Iris pigment epithelial cell (primary cell): Measurements from ENCODE around the gene ILDR1.

Source experiments
- DNase-seq: peaks from one replicate; pipeline ENCODE4 v3.0.0-alpha.2; 2011; ENCODE audit warnings: low read depth

ILDR1 gene

DNA sequence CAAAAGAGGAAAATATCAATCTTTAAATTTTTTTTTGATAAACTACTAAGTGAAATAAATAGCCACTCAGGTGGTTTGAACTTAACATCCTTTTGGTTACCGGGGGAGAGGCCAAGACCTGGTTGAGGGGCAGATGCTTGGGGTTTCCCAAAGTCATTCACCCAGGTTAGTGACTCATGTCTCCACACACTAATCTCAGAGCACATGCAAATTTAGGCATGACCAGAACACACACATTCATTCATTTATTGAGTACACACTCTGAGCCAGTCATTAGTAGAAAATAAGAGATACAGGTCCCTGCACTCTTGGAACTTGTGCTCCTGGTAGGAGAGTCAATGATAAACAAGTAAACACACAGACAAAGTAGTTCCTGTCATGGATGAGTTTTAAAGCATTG, 7.3 kb downstream of the ILDR1 start:
- no peak for DNase-seq

DNA sequence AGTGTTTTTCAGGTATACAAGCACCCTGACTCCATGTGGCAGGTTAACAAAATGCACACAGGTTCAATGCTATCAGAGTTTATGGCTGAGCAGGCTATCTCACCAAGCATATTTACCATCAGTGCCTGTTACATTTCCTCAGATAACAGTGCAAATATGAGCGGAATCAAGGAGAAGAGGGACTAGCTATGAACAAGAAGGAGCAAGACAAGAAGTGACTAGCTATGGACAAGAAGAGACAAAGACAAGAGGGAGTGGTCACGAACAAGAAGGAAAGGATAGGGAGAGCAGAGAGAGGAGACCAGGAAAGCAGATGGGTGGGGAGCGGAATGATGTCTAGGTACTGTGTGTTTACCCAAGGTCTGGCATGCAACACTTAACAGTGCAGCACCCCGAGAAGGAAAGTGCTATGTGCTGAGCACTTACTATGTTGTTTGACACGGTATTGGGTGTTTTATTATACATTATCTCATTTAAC, 8.6 kb downstream of the ILDR1 start:
- DNase-seq = no peak

DNA sequence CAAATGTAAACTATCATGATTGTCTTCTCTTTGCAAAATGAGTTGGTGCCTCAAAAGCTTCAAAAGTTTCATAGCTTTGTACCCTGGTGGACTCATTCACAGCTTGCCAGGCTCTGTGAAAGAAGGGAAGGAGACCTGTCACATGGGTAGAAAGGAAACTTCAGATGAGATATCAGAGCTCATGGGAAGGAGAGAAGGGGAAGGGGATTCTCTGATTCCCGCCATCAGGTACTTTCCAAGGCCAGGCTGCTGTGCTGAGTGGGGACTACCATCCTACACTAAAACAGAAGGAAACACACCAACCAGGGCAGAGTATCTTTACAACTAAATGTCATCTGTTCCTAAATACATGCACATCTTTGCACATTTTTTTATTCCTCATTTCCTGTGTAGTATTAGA, 9.2 kb downstream of the ILDR1 start:
- no peak for DNase-seq

DNA sequence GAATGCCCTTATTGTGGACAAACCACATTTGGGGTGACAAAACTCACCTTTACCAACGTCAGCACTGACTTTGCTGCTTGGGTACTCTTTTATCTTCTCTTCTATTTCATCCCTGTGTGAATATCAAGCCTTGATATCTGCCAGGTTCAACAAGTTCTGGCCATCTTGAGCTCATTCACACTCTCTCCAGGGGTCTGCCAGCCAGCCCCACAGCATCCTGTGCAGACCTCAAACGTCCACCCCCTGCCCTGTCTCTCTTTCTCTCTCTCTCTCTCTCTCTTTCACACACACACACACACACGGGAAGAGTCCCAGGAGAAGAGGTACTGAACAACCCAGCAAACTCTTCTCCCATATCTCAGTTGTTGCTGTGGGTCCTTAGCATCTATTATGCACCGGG, 10.7 kb downstream of the ILDR1 start:
- DNase-seq = no peak

DNA sequence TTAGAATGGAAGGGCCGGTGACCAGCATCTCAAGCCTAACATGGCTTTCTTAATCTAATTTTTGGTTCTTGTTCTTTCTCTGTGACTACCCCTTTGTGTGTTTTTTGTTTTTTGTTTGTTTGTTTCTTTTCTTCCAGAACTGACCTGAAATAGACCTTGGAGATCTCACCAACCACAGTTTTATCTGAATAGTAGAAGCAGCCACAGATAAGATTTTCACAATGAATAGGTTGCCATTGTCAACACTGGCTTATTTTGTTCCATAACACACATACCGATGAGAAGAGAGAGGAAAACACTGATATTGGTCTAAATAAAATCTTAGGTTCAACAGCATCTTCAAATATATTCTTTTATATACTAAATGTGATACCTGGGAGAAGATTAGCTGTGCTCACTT, 11.5 kb downstream of the ILDR1 start:
- no peak for DNase-seq

DNA sequence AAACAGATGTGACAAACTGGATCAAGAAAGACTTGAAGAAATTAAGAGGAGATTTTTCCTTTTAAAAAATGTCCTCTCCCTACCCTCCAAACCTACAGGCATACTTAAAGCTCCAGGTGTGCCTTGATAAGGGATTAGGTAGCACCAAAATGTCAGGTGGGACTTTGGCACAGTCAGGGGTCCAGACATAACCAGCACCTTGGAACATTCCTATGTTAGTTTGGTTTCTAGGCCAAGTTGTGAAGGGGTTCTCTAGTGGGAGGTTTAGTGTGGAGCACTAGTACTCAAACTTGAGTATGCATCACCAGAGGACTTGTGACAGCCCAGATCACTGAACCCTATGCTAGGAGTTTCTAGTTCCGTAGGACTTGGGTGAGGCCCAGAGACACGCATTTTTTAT, 13.9 kb downstream of the ILDR1 start:
- DNase-seq = no peak

DNA sequence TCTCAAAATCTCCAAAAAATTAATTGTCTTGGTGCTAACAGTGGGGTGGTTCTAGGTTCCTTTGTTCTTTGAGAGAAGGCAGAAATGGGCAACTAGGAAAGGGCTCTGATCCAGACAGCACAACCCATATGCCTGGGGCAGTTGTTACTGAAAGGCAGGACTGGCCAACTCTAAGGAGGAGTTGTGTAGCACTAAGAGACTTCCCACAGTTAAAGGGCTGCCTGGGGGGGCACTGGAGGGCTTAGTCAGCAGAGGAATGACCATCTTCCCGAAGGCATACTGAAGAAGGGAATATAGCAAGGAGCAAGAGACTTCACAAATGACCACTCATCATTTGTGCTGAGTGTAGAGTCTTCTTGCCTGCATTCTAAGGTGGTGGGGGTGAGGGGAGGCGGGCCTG, 15.8 kb downstream of the ILDR1 start:
- DNase-seq = no peak

DNA sequence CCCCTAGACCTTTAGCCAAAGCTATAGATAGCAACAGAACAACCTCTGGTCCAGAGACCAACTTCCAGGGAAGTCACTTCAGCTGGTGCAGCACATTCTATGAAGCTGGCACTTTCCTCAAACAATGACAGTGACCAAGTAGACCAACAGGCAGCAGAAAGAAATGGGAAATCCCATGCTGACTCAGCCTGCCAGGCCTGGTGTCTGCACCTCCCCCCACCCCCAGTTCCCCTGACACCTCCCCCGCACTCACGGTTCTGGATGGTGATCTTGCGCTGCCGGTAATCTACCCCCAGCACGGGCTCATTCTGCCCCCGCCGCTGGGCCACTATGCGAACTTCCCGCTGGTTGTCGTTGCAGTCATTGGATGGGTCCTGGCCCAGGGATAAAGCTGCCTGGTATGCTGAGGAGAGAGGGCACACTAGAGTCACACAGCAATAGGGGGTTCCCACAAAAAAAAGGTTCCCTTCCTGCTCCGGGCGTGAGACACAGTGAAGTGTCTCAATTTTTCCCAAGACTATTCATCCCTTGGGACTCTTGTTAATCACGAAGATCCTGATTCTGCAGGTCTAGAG, 17.0 kb downstream of the ILDR1 start:
- DNase-seq = no peak

DNA sequence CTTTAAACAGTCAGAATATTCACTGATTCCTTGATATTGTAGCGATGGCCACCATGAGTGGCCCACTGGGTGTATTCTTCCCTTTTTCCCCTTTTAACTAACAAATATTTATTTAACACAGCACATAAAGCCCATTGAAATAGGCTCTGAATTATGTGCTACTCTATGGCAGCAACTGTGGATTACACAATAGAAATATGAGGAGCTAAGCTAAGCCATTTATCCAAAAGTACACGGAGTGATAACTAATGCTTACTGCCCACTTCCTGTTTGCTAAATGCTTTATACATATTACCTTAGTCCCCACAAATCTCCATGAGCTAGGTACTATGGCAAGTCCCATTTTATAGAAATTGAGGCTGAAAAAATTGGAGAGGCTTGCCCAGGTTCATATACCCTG, 17.9 kb downstream of the ILDR1 start:
- DNase-seq = peak; percentile 60

DNA sequence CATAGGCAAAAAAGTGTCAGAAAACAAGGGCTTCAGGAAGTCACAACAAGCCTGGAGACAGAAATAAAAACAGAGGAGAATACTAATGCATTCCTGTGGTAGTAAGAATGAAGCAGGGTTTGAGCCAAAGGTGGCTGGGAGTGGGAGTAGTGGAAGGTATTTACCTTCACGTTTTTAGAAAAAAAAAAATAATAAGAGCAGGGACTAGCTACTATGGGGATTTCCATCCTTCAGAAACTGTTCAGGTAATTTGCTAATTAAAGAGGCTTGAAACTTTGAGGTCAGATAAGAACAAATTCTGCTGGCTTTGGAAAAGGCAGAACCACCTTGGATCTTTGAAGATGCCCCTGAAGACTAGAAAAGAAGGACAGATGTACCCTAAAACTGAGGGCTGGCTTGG, 18.4 kb downstream of the ILDR1 start:
- DNase-seq = peak; percentile 15

DNA sequence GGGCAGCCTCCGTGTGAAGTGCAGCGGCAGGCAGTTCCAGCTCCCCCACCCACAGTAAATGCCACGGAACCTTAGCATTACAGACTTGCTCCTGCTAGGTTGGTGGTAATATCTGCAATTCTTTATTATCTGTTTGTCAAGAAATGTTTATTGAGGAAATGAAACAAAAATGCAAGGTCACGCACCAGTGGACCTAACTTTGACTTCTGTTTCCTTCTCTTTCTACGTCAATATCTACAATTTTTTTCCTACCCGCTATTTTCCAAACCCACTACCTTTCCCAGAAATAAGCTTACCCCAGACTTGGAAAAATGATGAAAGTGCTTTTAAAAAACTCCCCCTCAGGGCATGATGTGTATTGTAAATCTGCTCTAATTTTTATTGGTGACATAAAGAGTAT, 18.9 kb downstream of the ILDR1 start:
- no peak for DNase-seq

DNA sequence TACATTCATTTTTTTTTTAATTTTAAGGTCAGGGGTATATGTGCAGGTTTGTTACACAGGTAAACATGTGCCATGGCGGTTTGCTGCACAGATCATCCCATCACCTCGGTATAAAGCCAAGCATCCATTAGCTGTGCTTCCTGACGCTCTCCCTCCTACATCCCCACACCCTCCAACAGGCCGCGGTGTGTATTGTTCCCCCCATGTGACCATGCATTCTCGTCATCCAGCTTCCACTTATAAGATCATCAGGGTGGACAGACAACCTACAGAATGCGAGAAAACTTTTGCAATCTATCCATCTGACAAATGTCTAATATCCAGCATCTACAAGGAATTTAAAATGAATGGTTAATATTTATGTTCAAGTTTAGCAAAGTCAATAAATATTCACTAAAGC, 19.4 kb downstream of the ILDR1 start:
- DNase-seq = no peak

DNA sequence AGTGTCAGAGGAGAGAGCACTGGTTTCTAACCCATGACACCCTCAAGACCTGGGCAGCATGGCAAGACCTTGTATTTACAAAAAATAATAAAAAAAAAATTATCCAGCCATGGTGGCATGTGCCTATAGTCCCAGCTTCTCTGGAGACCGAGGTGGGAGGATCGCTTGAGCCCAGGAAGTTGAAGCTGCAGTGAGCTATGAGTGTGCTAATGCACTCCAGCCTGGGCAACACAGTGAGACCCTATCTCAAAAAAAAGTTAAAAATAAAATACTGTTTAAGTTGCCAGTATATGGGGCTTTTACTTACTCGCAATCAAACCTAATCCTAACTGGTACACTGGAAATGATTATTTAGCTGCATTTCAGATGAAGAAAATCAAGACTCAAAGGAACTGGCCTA, 20.2 kb downstream of the ILDR1 start:
- no peak for DNase-seq

DNA sequence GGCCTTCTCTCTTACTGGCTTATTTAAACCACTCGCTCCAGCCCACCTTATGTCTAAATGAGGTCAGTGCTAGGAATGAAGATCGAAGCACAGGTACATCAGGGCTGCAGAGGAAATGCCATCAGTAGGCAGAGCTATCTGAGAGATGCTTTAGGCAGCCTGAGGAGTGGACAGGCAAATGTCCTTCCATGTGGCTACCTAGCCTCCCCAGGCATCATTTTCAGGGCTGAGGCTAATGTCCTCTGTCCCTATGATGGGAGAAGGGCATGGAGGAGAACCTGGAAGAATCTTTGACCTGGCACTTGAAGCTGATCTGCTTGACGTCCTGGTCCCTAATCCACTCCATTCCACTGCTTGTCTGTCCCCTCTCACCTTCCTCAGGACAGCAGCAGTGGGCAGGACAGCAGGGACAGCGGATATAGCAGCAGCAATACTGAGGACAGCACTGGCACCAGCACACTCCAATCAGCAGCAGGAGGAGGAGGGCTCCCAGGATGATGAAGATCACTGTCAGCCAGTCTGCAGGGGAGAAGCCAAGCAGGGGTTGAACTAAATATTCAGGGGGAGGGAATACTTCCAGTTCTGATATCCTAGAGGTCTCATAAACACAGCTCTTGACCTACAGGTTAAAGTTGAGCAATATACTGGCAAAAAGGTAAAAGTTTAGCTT, 21.0 kb downstream of the ILDR1 start:
- DNase-seq = peak; percentile 34

DNA sequence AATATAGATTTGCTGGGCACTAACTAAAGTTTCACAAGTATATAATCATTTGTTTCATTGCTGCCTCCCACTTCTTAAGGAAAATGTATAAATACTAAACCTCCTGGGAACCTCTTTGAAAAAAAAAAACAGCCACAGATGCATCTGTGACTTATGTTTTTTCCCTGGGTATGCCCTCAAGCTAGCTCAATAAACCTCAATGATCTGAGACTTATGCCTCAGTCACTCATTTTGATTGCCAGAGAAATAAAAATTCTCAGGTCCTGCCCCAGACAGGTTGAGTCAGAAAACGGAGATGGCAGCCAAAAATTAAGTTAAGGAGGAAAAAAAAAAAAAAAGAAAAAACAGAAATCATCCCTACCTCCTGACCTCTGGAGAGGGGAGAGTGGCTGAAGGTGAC, 22.1 kb downstream of the ILDR1 start:
- no peak for DNase-seq

DNA sequence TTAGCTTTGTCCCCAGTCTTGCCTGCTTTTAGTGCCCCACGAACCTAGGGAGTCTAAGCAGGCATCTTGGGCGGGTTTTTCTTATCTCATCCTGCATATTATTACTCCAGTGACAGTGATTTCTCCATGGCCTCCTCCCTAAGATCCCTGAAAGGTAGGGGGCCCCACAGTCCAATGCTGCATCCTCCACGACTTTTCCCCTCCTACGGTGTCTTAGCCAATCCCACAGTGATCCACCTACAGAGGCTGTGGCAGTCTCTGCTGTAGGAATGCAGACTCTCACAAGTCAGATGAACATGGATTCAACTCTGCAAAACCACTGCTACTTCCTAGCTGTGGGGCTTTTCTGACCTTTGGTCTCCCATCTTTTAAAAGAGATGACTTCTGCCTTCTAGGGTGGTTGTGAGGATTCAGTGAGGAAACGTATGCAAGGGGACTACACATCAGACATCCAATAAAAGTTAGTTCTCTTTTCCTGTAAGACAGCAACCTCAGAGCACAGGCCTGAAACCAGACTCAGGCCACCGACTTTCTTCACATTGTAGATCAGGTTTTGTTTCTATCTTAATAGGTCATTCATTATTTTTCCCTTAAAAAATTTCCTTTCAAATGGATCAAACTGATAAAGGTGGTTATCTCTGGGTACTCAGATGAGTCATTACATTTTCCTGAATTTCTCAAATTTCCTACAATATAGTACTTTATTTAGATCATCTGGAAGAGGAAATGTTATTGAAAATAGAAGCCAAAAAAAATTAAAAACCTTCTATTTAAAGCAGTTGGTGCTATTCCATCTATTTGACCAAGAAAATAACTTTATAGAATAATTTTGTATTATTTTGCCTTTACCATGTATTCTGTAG, 23.2 kb downstream of the ILDR1 start:
- DNase-seq = peak; percentile 11

DNA sequence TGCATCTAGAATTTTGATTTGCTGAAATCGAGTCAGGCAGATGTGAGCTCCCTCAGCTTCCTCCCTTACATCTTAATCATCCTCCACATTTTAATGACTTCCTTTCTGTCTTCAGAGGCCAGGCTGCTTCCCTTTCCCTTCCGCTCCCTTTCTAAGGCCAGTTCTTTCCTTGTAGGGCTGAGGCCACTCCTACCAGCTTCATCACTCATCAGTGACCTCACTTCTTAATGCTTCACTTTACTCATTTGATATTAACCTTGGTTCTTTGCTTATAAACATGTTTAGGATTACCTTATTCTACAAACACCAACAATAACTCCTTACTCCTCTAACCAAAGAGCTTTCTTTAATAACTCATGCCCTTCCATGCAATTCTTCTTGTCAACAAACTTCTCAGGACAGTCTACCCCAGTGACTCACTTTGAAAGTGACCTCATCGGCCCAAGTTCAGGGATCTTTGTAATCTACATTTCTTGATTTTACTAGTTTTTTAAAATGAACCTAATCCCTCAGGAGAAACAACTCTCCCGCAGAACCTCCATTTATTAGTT, 23.9 kb downstream of the ILDR1 start:
- DNase-seq = peak; percentile 64

DNA sequence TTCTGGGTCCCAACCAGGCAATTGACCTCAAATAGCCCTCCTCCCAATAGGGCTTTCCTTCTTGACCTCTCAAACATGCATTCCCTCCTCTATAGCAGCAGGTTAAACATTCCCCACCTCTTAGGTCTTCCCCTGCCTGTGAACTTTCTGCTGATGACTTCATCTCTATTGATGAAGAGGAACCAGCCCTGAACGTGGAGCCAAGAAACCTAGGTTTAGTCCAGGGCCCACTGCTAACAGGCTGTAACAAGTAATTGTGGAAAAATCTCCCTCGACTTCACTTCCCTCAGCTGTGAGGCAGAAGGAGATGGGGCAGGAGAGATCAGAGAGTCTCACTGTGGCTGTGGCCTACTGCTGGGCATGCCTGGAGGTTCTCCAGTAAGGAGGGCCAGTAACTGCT, 24.7 kb downstream of the ILDR1 start:
- DNase-seq = no peak

DNA sequence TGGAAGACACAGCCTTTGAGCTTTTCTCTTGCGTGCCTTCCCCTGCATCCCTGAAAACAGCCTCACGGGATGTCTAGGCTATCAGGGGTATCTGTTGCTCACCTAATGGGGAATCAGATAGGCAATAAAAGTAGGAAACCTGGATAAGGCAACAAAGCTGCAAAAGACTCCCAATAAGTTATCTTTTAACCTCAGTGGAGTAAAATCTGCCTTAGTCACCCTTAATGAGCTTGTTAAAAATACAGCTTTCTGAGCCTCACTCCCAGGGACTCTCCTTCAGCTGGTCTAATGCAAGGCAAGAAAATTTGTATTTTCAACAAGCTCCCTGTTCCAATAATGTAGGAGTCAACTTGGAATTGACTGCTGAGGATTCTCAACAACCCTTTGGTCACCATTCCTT, 25.6 kb downstream of the ILDR1 start:
- no peak for DNase-seq

DNA sequence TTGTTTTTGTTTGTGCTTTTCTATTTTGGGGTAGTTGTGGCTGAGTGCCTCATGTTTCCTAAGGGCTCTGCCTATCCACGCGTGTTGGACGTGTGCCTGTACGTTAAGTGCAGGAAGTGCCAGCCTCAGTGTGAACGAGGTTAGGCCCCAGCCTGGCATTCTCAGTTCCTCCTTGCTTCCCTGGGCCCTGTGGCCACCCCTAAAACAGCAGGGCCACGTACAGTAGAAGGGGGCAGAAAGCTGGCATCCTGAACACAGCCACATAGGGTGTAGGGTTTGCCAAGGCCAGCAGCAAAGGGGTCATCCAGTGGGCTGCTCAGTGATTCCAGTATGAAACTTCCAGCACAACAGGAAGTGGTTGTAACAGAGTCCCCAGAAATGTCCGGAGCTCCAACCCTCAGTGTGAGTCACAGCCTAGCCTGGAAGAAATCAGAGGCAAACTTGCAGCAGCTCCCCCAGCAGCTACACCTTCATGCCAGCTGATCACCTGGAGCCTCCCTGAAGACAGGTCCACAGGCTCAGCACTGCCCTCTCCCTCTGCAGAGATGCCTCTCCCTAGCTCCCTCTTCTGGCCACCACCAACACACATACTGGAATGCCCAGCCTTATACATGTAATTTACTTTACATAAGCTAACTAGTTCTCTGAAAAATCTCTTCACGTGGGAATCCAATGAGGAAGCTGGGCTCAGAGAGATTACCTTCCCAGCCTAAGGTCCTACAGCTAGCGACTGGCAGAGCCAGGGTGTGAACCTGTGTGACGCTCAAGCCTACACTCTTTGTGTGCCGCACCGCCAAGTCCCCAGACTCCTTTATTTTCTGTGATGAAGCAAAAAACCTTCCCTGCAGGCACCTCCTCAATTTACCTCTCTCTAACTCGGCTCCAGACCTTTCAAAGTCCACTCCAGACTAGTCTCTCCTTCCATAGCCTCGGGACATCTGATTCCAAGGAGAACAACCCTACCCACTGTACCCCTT, 26.6 kb downstream of the ILDR1 start:
- DNase-seq = peak; percentile 79

DNA sequence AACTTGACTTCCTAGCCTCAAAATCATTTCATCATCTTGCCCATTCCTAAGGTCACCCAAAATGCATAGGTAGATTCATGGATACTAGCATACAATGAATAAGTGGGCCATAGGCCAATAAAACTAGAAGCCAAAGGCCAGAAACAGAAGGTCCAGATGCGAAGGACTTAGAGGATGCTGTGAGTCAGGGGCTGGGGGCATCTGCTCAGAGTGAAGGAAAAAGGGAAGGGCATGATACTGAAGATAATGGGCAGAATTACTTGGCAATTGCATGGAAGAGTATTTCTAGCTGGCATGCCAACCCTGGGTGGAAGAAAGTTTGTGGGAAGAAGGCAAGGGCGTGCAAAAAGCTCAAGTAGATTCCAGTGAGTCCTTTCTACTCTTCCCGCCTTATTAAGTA, 27.5 kb downstream of the ILDR1 start:
- DNase-seq = no peak
